Transverse colon (tissue), 3 donors: ENCODE measurements around the gene CD74.

Experiments
- CTCF ChIP-seq, 5 experiments: fragments of 200-600 bp in 3 of 5; fragments of 450-650 bp in 2 of 5; sonication (generic) in 3 of 5; IDR thresholded peaks; 1 replicate in 2 of 5; 2 replicates in 3 of 5; pipeline ENCODE4 v1.5.1; 2016 to 2017; ENCODE audit warnings: antibody characterized with exemption in 5 of 5, inconsistent platforms in 3 of 5, mild to moderate bottlenecking in 2 of 5, moderate library complexity in 1 of 5
- POLR2A ChIP-seq: fragments of 450-650 bp; IDR thresholded peaks from one replicate; pipeline ENCODE4 v1.6.1; 2016; ENCODE audit warnings: antibody characterized with exemption, mild to moderate bottlenecking, moderate library complexity

- TF ChIP-seq CTCF (IDR thresholded peaks at IDR 0.05) (no peak), POLR2A (no peak)
Observed at GRCh38 chr5:150394912-150395687, 17.6 kb downstream of the CD74 start.
